Ovary (tissue), 3 donors: ENCODE results near the gene KCNAB1.

Experiments used
- CTCF ChIP-seq, 3 donors: fragments of 450-650 bp in 2 of 3; fragments of 200-600 bp in 1 of 3; IDR thresholded peaks; one replicate each; pipeline versions ENCODE4 v1.5.1 to v1.8.0; 2016 to 2022; ENCODE audit warnings: antibody characterized with exemption in 3 of 3, mild to moderate bottlenecking in 1 of 3
- POLR2A ChIP-seq: fragments of 450-650 bp; IDR thresholded peaks from one replicate; pipeline ENCODE4 v1.6.1; 2017; ENCODE audit warnings: antibody characterized with exemption, mild to moderate bottlenecking, moderate library complexity
- donor health status: DM: no; HTN: no; CAD: no.

- TF ChIP-seq CTCF (IDR thresholded peaks at IDR 0.05) (no peak), POLR2A (no peak)
Observed at GRCh38 chr3:156317462-156318074, 197.2 kb downstream of the KCNAB1 start.
